ENCODE results near the gene PRL.

Gene PRL

DNA sequence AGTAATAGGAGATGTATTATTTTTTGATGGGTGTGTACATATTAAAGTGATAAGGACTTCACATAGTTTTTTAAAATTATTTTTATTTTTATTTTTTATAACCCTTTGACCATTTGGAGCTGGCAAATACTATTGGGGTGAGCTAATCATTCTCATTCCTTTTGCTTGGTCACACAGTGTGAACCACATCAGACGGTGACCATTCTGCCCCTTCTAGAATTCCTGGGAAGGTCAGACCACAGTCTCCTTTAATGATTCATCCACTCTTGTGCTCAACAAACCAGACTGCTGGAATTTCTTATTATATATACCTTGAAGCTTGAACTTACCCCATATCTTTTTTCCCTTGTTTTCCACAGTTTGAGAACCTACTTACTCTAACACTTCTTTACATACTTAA is 23.9 kb upstream of the PRL start (continued):
- TF ChIP-seq, protein P1, sequence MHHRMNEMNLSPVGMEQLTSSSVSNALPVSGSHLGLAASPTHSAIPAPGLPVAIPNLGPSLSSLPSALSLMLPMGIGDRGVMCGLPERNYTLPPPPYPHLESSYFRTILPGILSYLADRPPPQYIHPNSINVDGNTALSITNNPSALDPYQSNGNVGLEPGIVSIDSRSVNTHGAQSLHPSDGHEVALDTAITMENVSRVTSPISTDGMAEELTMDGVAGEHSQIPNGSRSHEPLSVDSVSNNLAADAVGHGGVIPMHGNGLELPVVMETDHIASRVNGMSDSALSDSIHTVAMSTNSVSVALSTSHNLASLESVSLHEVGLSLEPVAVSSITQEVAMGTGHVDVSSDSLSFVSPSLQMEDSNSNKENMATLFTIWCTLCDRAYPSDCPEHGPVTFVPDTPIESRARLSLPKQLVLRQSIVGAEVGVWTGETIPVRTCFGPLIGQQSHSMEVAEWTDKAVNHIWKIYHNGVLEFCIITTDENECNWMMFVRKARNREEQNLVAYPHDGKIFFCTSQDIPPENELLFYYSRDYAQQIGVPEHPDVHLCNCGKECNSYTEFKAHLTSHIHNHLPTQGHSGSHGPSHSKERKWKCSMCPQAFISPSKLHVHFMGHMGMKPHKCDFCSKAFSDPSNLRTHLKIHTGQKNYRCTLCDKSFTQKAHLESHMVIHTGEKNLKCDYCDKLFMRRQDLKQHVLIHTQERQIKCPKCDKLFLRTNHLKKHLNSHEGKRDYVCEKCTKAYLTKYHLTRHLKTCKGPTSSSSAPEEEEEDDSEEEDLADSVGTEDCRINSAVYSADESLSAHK (tag by site-specific recombination; IDR thresholded peaks at IDR 0.05): no peak
- no peak for TF ChIP-seq ZNF404 (tag by site-specific recombination; IDR thresholded peaks at IDR 0.05)

DNA sequence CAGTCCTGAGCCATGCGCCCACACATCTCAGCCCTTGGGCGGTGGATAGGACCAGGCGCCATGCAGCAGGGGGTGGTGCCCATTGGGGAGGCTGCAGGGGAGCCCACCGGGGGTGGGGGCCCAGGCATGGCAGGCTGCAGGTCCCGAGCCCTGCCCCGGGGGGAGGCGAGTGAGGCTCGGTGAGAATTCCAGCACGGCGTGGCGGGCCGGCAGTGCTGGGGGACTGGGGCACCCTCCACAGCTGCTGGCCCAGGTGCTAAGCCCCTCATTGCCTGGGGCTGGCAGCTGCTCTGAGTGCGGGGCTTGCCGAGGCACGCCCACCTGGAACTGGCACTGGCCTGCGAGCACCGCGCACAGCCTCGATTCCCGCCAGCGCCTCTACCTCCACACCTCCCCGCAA is 21.6 kb upstream of the PRL start:
- CTCF ChIA-PET: no interaction called here
- Histone ChIP-seq H3K4me1 (ENCODE audit: control insufficient read depth, insufficient read depth, low read length) (no peaks in the 10 kb centered on the region), H3K27ac (ENCODE audit: extremely low read depth, low read depth, low read length) (no peak overlapping the region), H3K36me3 (ENCODE audit: control insufficient read depth in 2 of 2, insufficient read depth in 1 of 2, low read length in 2 of 2) (no peaks in the 10 kb centered on the region), H3K4me3 (ENCODE audit: low read depth, low read length) (no peak overlapping the region), H3K9me3 (ENCODE audit: control insufficient read depth, insufficient read depth, low read depth, low read length) (no peaks in the 10 kb centered on the region)
- TF ChIP-seq ZNF423 (tag by site-specific recombination; IDR thresholded peaks at IDR 0.05): no peak
- POLR2A ChIA-PET: no interaction called here

- ChIA-PET CTCF (no interaction called here), POLR2A (interaction anchor here (0.7 kb wide), 1 partner anchor 223 kb away, joined by 3 read pairs; no protein-coding TSS in a partner anchor)
- H3K4me1 ChIP-seq (ENCODE audit: control insufficient read depth, insufficient read depth, low read length): no peaks in the 10 kb centered on the region
These were observed 17.0 kb upstream of the PRL start for GRCh38 chr6:22313796-22314195.

DNA sequence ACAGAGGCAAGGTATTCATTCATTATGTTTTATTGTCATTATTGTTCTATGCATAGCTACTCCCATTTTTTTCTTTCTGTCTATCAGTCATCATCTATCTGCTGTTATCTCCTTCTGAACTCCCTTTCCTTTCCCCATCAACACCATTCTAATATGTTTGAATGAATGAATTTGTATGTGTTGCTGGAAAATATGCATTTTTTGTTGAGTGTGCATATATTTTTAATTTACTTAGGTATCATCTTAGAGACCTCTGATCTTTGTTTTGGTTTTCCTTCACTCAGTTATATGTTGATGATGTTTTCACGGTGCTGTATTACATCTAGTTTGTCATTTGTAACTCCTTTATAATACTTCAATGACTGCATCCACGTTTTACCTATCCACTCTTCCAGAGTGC is 12.1 kb upstream of the PRL start:
- H3K36me3 ChIP-seq (ENCODE audit: control insufficient read depth in 2 of 2, insufficient read depth in 1 of 2, low read length in 2 of 2): no peaks in the 10 kb centered on the region
- H3K27ac ChIP-seq (ENCODE audit: extremely low read depth, low read depth, low read length): no peak overlapping the region
- CTCF ChIA-PET: interaction anchor here (0.7 kb wide), 1 partner anchor 676 kb away, joined by 3 read pairs; no protein-coding TSS in a partner anchor
- peaks cover 4% of the 10 kb centered on the region; the same call in 1 of the 2 replicates for H3K4me1 ChIP-seq (ENCODE audit: control insufficient read depth, insufficient read depth, low read length)
- H3K4me3 ChIP-seq (ENCODE audit: low read depth, low read length): no peak overlapping the region
- H3K9me3 ChIP-seq (ENCODE audit: control insufficient read depth, insufficient read depth, low read depth, low read length): peaks cover 2% of the 10 kb centered on the region; the same call in 1 of the 2 replicates
- POLR2A ChIA-PET: no interaction called here
- TF ChIP-seq, protein P2, sequence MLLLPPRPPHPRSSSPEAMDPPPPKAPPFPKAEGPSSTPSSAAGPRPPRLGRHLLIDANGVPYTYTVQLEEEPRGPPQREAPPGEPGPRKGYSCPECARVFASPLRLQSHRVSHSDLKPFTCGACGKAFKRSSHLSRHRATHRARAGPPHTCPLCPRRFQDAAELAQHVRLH (tag by site-specific recombination; IDR thresholded peaks at IDR 0.05): no peak
- no peak for TF ChIP-seq ZNF366 (tag by site-specific recombination; conservative IDR thresholded peaks at IDR 0.05)
- TF ChIP-seq ZSCAN16 (tag by site-specific recombination; IDR thresholded peaks at IDR 0.05): no peak
- no peak for TF ChIP-seq ZNF394 (tag by site-specific recombination; IDR thresholded peaks at IDR 0.05; ENCODE audit: borderline replicate concordance)
- TF ChIP-seq SCRT2 (tag by site-specific recombination; IDR thresholded peaks at IDR 0.05): no peak
- no peak for TF ChIP-seq ZSCAN23 (tag by site-specific recombination; IDR thresholded peaks at IDR 0.05)
- no peak for TF ChIP-seq ZNF169 (tag by site-specific recombination; IDR thresholded peaks at IDR 0.05)
- TF ChIP-seq ZNF175 (tag by site-specific recombination; IDR thresholded peaks at IDR 0.05): no peak
- no peak for TF ChIP-seq ZNF202 (tag by site-specific recombination; IDR thresholded peaks at IDR 0.05; ENCODE audit: borderline replicate concordance)
- TF ChIP-seq ZNF561 (tag by site-specific recombination; IDR thresholded peaks at IDR 0.05; ENCODE audit: borderline replicate concordance): no peak
- no peak for TF ChIP-seq ZNF48 (tag by site-specific recombination; IDR thresholded peaks at IDR 0.05)
- TF ChIP-seq, protein P3, sequence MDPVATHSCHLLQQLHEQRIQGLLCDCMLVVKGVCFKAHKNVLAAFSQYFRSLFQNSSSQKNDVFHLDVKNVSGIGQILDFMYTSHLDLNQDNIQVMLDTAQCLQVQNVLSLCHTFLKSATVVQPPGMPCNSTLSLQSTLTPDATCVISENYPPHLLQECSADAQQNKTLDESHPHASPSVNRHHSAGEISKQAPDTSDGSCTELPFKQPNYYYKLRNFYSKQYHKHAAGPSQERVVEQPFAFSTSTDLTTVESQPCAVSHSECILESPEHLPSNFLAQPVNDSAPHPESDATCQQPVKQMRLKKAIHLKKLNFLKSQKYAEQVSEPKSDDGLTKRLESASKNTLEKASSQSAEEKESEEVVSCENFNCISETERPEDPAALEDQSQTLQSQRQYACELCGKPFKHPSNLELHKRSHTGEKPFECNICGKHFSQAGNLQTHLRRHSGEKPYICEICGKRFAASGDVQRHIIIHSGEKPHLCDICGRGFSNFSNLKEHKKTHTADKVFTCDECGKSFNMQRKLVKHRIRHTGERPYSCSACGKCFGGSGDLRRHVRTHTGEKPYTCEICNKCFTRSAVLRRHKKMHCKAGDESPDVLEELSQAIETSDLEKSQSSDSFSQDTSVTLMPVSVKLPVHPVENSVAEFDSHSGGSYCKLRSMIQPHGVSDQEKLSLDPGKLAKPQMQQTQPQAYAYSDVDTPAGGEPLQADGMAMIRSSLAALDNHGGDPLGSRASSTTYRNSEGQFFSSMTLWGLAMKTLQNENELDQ (tag by site-specific recombination; IDR thresholded peaks at IDR 0.05; ENCODE audit: low read depth): no peak
- no peak for TF ChIP-seq ZNF140 (tag by site-specific recombination; IDR thresholded peaks at IDR 0.05)

More at GRCh38 chr6:22313796-22314195, 17.0 kb upstream of the PRL start:
- TF ChIP-seq ZNF341 (tag by site-specific recombination; IDR thresholded peaks at IDR 0.05; ENCODE audit: low read depth) (no peak), ZNF792 (tag by site-specific recombination; IDR thresholded peaks at IDR 0.05) (no peak), ZBTB44 (tag by site-specific recombination; IDR thresholded peaks at IDR 0.05) (no peak), ZNF585B (tag by site-specific recombination; IDR thresholded peaks at IDR 0.05) (peak; percentile 68), ZEB2 (tag by site-specific recombination; IDR thresholded peaks at IDR 0.05) (no peak)
- TF ChIP-seq, protein P4, sequence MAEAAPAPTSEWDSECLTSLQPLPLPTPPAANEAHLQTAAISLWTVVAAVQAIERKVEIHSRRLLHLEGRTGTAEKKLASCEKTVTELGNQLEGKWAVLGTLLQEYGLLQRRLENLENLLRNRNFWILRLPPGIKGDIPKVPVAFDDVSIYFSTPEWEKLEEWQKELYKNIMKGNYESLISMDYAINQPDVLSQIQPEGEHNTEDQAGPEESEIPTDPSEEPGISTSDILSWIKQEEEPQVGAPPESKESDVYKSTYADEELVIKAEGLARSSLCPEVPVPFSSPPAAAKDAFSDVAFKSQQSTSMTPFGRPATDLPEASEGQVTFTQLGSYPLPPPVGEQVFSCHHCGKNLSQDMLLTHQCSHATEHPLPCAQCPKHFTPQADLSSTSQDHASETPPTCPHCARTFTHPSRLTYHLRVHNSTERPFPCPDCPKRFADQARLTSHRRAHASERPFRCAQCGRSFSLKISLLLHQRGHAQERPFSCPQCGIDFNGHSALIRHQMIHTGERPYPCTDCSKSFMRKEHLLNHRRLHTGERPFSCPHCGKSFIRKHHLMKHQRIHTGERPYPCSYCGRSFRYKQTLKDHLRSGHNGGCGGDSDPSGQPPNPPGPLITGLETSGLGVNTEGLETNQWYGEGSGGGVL (tag by site-specific recombination; IDR thresholded peaks at IDR 0.05): no peak
- H3K27ac ChIP-seq (ENCODE audit: extremely low read depth, low read depth, low read length): no peak overlapping the region
- H3K4me3 ChIP-seq (ENCODE audit: low read depth, low read length): no peak overlapping the region
- peaks cover 2% of the 10 kb centered on the region; the same call in 1 of the 2 replicates for H3K9me3 ChIP-seq (ENCODE audit: control insufficient read depth, insufficient read depth, low read depth, low read length)
- H3K36me3 ChIP-seq (ENCODE audit: control insufficient read depth in 2 of 2, insufficient read depth in 1 of 2, low read length in 2 of 2): no peaks in the 10 kb centered on the region

Data from HEK293 (cell line).